CD4-positive, alpha-beta T cell treated with Interferon alpha-2 for 1 hour (primary cell): ENCODE results near the gene NLGN4Y.

Source experiments
- DNase-seq, 2 donors: peaks; one replicate each; pipeline ENCODE4 v3.0.0-alpha.2; 2020 to 2022

The NLGN4Y gene

DNA sequence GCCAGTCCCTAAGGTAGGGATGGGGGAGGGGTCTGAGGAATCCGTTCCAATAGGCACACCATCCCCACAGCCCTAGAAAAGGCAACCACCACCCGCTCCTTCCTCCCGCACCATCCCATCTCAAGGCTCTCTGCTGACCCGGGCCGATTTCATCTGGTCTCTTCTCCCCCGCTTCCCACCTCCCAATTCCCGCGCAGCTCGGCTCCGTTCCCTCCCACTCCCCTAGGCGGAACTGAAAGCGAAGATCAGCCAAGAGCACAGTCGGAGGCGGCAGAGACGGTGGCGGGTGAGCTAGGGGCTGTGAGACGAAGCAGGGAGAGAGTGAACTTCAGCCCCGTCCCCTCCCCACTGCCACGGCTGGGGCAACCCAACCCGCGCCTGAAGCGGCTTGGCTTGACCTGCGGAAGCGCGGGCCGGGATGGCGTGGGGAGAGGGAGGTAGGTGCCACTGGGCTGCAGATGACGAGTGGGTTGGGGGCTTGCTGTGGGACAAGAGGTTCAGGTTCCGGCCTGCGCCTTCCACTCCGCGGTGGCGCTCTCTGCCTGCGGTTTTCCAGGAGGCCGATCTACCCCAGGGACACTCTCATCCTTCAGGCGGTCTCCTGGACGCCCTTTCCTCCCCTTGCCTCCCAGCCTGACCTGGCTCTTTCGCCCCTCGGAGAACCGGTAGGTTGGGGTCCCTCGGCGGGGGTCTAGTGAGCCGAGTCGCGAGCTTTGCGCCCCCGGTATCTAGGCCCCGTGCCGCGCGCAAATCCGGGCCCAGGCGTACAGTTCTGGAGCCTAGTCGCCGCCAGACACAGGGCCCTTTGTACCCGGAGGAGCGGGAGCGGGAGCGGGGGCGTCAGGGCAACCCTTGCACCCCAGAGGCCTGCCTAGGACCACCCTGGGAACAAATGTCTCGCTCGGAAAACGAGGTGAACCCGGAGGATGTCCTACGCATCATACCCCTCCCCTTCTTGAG, at the start of gene NLGN4Y:
TSS of gene NLGN4Y (plus strand) at position 258 of the 960 bp plus-strand sequence. CDS start 97,591 bp downstream, outside the sequence.
- DNase-seq, result peak in 1 of 2 donors; percentile 12

DNA sequence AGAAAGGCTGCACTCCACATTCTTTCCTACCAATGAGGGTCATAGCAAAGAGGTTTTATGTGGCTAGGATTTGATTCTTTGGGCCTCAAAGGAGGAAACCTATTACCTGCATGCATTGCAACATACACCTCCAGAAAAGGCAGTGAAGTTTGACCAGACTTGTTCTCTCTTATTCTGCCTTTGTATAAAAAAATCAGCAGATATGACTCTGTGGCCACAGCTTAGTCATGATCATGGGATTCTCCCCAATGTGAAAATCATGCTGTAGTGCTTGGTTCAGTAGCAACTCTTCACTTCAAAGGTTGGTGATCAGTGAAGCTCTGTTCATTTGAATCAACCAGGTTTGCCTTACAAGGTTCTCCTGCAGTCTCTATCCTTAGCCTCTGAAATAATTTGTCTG, 38.4 kb upstream of the NLGN4Y start:
- DNase-seq, result no peak

DNA sequence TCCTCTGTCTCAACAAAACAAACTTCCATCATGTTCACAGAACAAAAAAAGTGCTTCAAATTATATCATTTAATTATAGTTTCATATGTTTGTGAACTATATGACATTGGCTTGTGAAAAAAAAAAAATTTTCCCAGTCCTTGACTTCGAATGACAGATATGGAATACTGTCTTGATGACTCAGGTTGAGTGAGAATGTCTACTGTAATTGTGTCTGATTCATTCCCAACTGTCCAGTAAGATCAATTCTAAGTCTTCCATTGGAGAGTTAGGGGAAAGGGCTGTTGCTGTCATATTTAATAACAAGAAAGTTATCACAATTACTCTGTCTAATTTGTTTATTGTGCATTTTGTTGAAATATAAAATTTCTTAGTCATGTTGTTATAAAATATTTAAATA, 34.1 kb upstream of the NLGN4Y start:
- DNase-seq, result no peak

DNA sequence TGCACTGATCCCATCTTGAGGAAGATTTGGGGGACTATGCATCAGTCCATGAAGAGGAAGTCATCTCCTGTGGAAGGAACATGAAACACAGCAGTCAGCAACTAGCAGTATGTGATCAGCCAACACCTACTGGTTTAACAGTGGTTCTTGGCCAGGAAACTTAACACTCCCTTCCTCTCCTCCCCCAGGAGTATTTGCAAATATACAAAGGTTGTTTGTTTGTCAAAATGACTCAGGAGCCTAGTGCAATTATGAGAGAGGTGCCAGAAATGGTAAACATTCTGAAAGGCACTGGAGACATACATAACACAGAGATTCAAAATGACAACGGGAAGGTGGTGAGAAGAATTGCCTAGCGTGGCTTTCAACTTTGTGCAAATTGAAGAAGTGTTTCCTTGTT, 26.3 kb upstream of the NLGN4Y start:
- no peak for DNase-seq

DNA sequence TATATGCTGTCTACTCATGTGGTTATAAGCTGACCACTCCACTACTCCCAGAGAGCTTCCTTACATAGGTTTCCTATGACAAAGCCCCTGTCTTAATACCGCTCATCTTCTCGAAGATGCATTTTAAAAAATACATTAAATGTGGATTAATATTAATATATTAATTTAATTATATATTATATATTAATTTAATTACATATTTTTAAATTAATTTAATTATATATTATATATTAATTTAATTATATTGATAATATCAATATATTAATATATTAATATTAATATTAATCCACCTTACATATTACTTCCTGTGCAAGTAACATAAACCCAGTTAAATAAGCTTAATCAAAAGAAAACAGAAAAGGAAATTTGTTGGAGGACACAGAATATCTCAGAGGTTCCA, 19.7 kb upstream of the NLGN4Y start:
- DNase-seq, result no peak

DNA sequence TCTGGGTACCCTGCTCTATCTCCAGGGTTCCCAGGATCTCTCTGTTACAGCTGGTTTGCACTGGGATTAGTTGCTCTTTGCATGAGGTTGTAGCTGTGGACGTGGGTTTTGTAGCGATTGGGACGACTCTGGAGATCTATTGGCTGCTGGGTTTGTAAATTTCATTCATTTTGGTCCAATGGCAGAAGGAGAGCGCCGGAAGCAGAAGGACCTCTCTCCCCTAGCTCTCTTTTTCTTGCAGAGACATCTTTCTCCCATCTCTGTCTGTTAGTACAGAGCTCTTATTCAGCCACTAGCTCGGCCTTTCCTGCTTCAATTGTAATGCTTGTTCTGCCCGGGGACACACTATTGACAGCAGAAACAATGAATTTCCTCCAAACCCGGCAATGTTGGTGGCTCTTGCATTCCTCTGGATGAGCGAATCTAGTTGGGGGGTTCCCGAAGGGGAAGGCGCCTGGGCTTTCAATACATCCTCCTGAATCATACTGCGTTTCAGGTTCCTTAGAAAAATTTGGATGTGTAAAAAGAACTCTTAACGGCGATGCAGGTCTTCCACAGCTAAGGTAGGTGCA, 1.9 kb upstream of the NLGN4Y start:
- no peak for DNase-seq

DNA sequence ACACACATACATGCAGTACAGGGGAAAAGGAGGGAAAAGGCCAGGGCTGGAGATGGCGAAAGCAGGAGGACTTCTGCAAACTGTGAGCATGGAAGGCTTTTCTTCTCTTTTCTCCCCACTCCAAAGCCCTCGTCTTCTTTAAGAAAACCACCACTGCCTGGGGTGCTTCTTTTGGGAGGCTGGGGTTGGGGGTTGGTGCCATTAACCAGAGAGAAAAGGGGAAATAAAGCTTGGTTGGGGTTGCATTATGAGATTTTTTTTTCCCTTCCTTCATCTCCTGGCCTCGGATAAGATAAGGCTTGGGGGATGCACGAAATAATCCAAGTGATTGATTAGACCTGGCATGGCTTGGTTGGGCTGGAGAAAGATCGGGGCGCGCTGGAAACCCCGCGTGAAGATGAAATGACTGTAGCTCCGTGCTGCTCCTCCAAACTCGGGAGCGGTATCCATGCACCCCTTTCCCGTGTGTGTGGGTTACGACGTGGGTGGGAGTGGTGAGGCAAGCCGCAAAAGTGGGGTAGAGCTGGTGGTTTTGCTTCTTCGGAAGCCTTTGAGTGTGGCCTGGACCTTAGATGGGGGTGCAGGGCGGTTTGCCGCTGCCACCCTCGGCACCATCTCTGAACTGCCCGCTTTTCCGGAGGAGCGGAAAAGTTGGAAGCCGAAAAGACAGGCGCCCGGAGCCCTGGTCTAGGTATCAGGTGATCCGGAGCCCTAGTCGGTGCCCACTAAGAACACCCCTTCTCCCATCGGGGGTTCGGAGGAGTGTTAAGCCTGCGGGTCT, 648 bp upstream of the NLGN4Y start:
- peak in 1 of 2 donors; percentile 1 for DNase-seq

DNA sequence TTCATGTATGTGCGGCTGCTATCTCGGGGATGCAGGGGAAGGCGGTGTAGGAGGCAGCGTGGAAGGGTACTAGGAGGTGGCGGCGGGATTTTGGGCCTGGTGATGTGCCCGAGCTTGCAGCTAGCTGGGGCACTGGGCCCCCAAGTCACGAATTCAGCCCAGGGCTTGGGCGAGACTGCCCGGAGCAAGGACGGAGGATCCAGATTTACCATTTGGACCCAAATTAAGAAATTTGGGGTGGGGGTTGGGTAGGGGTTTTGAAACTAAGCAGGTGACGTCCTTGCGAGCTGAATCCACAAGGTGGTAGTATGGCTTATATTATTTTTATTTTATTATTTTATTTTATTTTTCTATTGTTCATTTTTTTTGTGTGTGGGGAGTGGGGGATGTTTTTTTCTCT, 986 bp downstream of the NLGN4Y start:
- peak in 1 of 2 donors; percentile 9 for DNase-seq

DNA sequence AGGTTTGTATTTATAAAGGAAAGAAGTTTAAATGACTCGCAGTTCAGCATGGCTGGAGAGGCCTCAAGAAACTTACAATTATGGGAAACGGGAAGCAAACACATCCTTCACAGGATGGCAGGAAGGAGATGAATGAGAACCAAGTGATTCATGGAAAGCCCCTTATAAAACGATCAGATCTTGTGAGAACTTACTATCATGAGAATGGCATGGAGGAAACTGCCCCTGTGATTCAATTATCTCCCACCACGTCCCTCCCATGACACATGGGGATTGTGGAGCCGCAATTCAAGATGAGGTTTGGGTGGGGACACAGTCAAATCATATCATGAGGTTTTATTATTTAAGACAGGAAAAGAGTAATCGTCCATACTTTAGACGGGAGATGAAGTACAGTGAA, 4.0 kb downstream of the NLGN4Y start:
- no peak for DNase-seq

DNA sequence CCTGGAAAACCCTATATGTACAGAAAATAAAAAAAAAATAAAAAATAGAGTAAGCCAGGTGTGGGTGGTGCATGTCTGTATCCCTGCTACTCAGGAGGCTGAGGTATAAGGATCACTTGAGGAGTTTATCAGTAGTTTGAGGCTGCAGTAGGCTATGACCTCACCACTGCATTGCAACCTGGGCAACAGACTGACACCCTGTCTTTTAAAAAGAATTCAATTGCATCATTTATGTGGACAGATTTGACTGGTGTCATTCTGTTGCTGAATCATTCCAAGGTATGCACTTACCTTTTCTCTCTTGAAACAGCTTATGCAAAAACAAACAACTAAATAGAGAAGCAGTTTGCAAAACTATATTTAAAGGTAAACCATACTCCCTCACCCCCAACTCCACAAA, 12.4 kb downstream of the NLGN4Y start:
- DNase-seq, result no peak

DNA sequence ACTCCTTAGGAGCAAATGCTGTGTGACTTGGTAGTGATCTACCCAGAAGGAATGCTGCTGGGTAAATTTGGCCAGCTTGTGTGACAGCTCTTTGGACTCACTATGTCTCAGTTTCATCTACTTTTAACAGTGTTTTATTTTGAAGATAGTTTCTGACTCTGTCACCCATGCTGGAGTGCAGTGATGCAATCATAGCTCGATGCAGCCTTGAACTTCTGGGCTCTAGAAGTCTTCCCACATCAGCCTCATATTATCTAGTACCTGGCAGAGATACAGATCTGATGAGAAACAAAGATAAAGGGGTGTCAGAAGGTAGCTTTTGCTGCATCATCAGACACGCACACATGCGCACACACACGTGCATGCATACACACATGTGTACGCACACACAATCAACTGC, 19.2 kb downstream of the NLGN4Y start:
- no peak for DNase-seq

DNA sequence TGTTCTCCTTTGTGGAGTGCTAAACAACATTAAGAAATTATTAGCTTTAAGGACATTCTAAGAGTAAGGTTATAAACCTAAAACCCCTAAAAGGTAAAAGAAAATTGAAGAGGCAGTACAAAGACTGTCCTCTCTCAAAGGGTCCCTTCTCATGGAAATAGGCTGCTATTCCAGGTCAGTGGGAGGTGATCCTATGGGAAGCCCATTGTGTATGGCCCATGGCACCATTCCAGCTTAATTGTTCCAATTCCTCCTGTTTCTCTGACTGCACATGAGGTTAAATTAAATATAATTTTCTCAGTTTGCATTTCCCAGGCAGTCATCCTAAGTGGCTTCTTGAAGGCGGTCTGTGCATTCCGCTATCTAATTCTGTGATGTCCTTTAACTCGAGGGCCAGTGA, 57.0 kb downstream of the NLGN4Y start:
- DNase-seq, result no peak

DNA sequence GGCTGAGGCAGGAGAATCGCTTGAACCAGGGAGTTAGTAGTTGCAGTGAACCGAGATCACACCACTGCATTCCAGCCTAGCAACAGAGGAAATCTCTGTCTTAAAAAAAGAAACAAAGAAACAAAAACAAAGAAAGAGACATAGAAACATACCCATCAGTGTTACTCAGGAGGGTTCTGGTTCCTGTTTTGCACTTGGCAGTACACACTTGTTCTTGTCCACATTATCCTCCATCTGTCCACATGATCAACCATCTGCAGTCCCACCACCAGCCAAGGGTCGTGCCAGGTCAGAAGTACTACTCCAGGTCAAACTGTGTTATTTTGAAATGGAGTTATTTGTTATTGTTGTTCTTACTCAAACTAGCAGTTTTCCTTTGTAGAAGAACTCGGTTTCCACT, 62.4 kb downstream of the NLGN4Y start:
- DNase-seq, result no peak

DNA sequence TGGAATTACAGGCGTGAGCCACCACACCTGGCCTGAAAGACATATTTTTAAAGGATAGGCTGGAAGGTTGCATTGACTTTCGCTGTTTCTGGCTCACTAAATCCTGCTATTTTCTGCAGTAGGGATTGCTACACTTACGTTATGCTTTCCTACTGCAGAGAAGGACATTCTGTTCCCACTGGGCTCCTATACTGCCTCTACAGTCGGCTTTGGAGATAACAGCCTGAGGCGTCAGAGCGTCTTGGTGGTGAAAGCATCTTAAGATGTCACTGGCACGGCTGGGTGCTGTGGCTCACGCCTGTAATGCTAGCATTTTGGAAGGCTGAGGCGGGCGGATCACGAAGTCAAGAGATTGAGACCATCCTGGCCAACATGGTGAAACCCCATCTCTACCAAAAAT, 77.0 kb downstream of the NLGN4Y start:
- no peak for DNase-seq

DNA sequence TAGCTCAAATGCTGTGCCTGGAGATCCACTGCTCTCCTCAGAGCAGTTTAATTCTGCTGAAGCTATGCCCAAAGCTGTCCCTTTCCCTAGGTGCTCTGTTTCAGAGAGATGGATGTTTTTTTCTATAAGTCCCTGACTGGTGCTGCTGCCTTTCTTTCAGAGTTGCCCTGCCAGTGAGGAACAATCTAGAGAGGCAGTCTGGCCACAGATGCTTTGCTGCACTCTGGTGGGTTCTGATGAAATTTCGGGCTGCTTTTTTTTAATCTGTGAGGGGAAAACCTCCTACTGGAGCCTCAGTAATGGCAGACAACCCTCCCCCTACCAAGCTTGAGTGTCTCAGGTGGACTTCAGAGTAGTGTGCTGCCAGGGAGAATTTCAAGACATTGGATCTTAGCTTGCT, 93.3 kb downstream of the NLGN4Y start:
- no peak for DNase-seq

DNA sequence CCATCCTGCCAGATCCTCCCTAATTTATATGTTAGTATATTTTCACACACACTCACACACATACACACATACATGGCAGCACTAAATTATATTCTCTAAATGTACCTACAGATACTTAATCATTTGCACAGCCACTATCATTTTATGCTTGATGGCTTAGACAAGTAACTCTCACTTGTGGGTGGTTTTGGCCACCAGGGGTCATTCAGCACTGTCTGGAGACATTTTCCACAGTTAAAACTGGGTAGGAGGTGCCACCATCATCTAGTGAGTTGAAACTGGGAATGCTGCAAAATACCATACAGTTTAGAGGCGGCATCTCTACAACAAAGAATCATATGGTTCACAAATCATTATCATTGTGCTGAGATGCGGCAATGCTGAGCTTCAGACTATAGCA, 94.2 kb downstream of the NLGN4Y start:
- no peak for DNase-seq

DNA sequence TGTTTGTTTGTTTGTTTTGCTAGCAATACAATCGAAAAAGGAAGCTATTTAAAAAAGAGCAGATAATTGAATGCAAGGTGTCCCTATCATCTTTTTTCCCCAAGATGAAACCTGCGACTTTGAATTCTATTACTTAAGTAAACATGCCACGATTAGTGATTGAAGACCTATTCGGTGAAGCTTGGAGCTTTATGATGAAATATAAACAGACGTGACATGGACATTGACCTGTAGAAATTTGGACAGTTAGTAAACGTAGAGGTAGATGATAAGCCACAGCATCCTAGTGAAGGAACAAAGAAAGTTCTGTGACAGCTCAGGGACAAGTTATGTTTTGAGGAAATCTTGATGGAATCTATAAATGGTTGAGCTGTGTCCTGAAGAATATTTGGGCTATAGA, 103.9 kb downstream of the NLGN4Y start:
- no peak for DNase-seq

DNA sequence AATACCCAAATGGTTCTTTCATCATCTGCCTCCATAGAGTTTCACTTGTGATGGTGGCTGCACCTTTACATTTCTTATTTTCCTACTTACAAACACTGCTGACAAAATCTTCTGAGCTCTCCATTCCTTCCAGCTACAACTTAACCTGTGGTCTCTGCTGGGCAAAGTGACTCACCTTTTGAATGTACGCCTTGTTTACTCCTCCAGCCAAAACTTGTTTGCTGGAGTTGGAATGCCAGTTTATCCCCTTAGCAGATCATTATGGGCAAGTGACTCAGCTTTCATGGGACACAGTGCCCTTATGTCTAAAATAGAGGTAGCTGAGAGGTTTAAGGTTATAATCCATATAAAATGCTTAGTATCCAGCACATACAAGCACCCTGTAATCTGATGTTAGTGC, 107.3 kb downstream of the NLGN4Y start:
- no peak for DNase-seq

DNA sequence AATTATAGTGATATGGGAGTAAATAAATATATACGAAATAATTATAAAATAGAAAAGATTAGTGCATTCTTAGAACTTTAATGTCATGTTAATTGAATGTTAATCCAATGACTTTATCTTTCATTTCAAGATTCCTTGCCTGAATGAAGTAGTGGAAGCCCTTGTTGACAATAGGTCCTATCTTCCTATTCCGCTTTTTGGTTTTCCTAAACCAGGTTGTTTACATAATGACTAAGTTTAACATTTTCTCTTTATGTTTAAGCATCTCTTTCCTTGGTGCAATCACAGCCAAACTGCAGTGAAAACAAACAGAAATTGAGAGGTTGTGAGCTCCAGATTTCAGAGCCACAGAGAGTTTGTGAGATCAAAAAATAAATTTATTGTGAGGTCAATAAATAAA, 109.4 kb downstream of the NLGN4Y start:
- no peak for DNase-seq

DNA sequence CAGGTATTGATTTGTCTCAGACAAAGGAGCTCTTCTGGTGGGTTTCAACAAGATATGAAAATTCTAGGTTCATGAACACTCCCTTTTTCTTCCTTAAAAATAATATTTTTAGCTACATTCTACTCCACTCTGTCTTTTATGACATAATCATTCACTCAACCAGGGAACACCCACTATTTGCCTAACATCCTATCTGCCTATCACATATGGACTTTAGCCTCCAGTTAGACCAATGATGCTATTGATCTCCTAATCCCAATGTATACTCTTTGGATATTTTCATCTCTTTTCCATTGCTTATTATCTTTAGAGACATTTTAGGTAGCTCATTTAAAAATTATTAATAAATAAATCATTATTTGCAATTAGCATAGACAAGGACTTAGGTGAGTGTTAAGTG, 110.6 kb downstream of the NLGN4Y start:
- no peak for DNase-seq

DNA sequence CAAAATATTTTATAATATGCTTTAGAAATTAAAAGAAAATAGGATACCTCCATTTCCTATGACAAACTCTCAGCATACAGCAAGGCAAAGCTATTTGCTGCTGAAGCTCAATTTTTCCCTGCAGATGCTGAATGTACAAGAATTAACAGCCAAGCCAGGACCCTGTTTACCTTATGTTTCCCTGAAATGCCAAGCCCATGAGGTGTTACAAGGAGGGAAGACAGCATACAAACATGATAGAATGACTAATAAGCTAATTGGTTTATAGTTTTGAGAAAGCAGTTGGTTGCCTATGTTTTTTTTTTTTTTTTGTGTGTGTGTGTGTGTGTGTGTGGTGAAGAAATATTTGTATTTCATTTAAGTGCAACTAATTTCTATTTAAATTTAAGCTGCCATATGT, 113.2 kb downstream of the NLGN4Y start:
- DNase-seq, result no peak

DNA sequence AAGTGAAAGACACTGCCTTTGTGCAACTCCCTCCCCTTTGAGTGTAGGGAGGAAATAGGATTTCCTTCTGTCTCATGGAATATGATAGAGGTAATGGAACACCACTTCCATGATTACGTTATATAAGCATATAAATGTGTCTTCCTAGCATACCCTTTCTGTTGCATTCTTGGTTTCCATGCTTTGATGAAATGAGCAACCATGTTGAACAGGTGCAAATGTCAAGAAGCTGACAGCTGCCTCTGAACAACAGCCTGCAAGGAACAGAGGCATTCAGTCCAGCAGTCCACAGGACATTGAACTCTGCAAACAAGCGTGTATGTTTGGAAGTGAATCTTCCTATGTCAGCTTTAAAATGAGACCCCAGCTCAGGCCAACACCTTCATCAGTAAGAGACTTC, 117.5 kb downstream of the NLGN4Y start:
- DNase-seq, result no peak

DNA sequence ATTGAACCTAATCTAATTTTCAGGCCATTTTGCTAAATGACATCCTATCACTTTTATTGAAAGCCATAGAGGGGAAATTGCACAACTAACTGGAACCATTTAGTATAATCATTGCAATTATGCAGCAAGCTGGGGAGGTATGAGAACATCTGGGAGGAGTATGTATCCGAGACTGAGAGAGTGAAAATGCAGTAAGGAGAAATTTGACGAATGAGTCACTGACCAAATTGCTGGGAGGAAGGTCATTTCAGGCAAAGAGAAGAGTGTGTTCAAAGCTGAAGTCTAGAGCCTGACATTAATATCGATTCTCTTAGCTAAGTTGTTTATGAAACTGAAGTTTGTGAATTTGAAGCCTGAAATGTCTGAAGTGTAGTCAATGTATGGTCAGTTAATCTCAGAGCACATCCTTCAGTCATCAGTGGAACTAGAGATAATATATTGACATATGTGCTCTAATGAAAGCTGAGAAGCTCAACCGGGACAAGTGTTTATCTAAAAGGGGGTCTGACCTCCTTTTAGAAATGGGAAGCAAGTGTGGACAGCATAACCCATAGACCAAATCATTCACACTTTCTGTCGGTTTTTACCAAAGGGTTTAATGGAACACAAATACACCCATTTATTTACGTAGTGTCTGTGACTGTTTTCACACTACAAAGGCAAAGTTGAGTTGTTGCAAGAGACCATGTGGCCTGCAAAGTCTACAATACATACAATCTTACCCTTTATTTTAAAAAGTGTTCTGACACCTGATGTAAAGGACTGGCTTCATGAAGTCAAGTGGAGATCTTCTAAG, 120.0 kb downstream of the NLGN4Y start:
- no peak for DNase-seq
